Measurements from ENCODE around the gene HBP1. TPM values are rescaled to one million over a fixed set of nuclear protein-coding genes. Genes with fewer than 3 reads are reported as not detected.

HBP1 gene
- total and polyA plus RNA-seq, 8 donors = 12.5 to 201 (median 47.3) TPM

DNA sequence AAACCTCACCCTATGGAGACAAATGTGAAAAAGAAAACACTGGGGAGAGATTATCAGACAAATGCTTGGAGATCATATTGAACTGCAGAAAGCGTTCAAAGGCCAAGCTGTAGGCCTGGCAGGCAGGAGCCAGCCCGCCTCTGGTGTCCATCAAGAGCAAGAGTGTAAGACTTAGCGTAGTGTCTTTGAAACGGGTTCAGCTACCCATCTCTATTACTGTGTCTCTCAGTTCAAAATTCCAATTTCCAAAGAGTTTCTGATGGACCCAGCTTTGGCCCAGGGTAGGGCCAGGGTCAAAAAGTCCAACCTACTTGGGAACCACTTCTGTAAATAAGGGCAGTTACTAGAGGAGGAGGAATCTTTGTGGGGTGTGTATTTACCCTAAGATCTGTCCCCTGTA lies 45.4 kb upstream of the HBP1 start:
- H3K27ac ChIP-seq = peak overlapping the region in 2 of 5 donors; percentile 64 to 76
- no peak for TF ChIP-seq POLR2A (IDR thresholded peaks at IDR 0.05)
- TF ChIP-seq, protein P1, sequence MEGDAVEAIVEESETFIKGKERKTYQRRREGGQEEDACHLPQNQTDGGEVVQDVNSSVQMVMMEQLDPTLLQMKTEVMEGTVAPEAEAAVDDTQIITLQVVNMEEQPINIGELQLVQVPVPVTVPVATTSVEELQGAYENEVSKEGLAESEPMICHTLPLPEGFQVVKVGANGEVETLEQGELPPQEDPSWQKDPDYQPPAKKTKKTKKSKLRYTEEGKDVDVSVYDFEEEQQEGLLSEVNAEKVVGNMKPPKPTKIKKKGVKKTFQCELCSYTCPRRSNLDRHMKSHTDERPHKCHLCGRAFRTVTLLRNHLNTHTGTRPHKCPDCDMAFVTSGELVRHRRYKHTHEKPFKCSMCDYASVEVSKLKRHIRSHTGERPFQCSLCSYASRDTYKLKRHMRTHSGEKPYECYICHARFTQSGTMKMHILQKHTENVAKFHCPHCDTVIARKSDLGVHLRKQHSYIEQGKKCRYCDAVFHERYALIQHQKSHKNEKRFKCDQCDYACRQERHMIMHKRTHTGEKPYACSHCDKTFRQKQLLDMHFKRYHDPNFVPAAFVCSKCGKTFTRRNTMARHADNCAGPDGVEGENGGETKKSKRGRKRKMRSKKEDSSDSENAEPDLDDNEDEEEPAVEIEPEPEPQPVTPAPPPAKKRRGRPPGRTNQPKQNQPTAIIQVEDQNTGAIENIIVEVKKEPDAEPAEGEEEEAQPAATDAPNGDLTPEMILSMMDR (IDR thresholded peaks at IDR 0.05) = no peak
- no peak for TF ChIP-seq EP300 (IDR thresholded peaks at IDR 0.05)
- no peak overlapping the region for H3K4me3 ChIP-seq
- H3K27me3 ChIP-seq = no peaks in the 10 kb centered on the region
- no peaks in the 10 kb centered on the region for H3K36me3 ChIP-seq
- intact Hi-C loops (cut with DNase I; ENCODE audit: low total_unique reads) = no loop called here
- no peaks in the 10 kb centered on the region for H3K9me3 ChIP-seq
- WGBS, 5 donors = 91 to 99% (median 94%) methylated on average over 4 of the region's 4 CpGs
- DNase-seq = no peak
- H3K4me1 ChIP-seq = peaks cover 0 to 4% (median 3%) of the 10 kb centered on the region in 4 donors

DNA sequence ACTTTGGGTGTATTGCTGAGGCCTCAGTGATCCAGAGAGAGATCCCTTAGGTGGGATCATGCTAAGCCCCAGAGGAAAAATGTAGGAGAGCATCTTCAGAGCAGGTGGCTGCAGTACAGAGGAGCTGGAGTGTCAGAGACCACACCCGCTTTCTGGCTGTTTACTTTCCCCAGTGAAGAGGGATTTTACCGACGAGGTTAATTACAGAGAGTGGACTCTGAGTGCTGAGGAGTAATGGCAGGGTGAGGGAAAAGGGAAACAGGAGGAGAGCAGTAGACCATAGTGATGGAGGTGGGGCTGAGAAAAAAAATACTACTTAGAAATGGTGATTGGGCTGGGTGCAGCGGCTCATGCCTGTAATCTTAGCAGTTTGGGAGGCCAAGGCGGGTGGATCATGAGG lies 43.3 kb upstream of the HBP1 start:
- no peak overlapping the region for H3K27ac ChIP-seq
- no peaks in the 10 kb centered on the region for H3K36me3 ChIP-seq
- intact Hi-C loops (cut with DNase I; ENCODE audit: low total_unique reads) = no loop called here
- TF ChIP-seq, protein P1 (IDR thresholded peaks at IDR 0.05) = no peak
- no peak for TF ChIP-seq EP300 (IDR thresholded peaks at IDR 0.05)
- no peak for TF ChIP-seq POLR2AphosphoS5 (IDR thresholded peaks at IDR 0.05)
- TF ChIP-seq POLR2A (IDR thresholded peaks at IDR 0.05) = no peak
- H3K4me1 ChIP-seq = no peaks in the 10 kb centered on the region
- WGBS, 5 donors = 59 to 75% (median 65%) methylated on average over 5 of the region's 5 CpGs
- no peaks in the 10 kb centered on the region for H3K9me3 ChIP-seq
- no peaks in the 10 kb centered on the region for H3K27me3 ChIP-seq
- DNase-seq = no peak
- H3K4me3 ChIP-seq = no peak overlapping the region

DNA sequence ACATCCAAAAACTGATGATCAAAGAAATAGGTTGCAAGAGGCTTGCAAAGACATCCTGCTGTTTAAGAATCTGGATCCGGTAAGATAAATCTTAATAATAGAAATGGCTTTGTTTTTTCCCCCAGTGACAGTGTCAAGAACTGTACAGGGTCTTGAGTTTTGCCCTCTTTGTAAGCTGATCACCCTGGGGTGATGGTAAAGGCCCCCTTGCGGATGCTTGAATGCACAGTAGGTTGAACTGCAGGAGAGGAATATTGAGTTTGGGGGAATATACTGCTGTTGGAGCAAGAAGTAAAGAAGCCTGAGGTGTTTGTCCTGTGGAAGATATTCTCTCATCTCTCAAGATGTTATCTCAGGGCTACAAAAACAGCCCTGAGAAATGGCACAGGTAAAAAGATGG lies 40.6 kb upstream of the HBP1 start:
- Histone ChIP-seq H3K36me3 (no peaks in the 10 kb centered on the region), H3K27me3 (no peaks in the 10 kb centered on the region), H3K4me1 (no peaks in the 10 kb centered on the region), H3K4me3 (no peak overlapping the region), H3K9me3 (no peaks in the 10 kb centered on the region), H3K27ac (no peak overlapping the region)
- no peak for TF ChIP-seq EP300 (IDR thresholded peaks at IDR 0.05)
- no peak for TF ChIP-seq POLR2AphosphoS5 (IDR thresholded peaks at IDR 0.05)
- TF ChIP-seq POLR2A (IDR thresholded peaks at IDR 0.05) = no peak
- TF ChIP-seq, protein P1 (IDR thresholded peaks at IDR 0.05) = no peak
- intact Hi-C loops (cut with DNase I; ENCODE audit: low total_unique reads) = no loop called here
- no peak for DNase-seq
- 90 to 96% (median 95%) methylated on average over 2 of the region's 2 CpGs for WGBS, 5 donors

DNA sequence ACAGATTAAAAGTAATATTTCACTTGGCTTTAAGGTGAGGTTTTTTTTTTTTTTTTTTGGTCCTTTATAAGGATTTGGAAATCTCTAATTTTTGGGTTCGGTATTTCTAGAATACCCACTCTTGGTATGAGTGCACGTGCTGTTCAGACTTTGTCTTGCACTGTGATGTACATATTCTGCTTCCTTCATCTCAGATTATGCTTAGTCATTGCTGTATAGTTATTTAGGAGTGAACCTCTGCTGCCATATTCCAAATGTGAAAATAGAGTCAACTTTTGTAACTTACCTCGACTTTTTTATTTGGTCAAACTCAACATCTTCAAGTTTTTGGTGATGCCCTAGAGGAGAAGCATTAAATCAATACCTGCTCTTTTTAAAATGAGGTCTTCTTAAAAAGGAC lies 40.1 kb upstream of the HBP1 start:
- no peak for DNase-seq

More for the DNA sequence above, 40.1 kb upstream of the HBP1 start:
- Histone ChIP-seq H3K27ac (no peak overlapping the region), H3K4me1 (no peaks in the 10 kb centered on the region), H3K27me3 (no peaks in the 10 kb centered on the region), H3K36me3 (no peaks in the 10 kb centered on the region), H3K4me3 (no peak overlapping the region), H3K9me3 (no peaks in the 10 kb centered on the region)
- no peak for TF ChIP-seq POLR2AphosphoS5 (IDR thresholded peaks at IDR 0.05)
- TF ChIP-seq POLR2A (IDR thresholded peaks at IDR 0.05) = no peak
- TF ChIP-seq, protein P1 (IDR thresholded peaks at IDR 0.05) = no peak
- TF ChIP-seq EP300 (IDR thresholded peaks at IDR 0.05) = no peak
- intact Hi-C loops (cut with DNase I; ENCODE audit: low total_unique reads) = no loop called here
- WGBS, 5 donors = 90 to 93% (median 92%) methylated on average over 3 of the region's 3 CpGs

All from stomach (tissue), 9 donors.